Globus pallidus (tissue), 1 donor: ENCODE results near the gene NR2F1-AS1.
"Not testable (repeated sequence)": the region's sequence is repeated elsewhere in the genome, so short reads cannot be mapped to it uniquely, and the experiment has no call there.

Source experiments
- DNase-seq: peaks from one replicate; pipeline ENCODE4 v3.0.0-alpha.2; 2015; ENCODE audit warnings: low spot score

NR2F1-AS1 gene

GRCh38 chr5:93519740-93520139, 61.3 kb downstream of the NR2F1-AS1 start:
- no peak for DNase-seq

- no peak for DNase-seq
Measured at GRCh38 chr5:93517828-93518227, 63.2 kb downstream of the NR2F1-AS1 start.

GRCh38 chr5:93513298-93513697, 67.7 kb downstream of the NR2F1-AS1 start:
- no peak for DNase-seq

GRCh38 chr5:93512799-93513198, 68.2 kb downstream of the NR2F1-AS1 start:
- DNase-seq = no peak

- DNase-seq = no peak
Measured at GRCh38 chr5:93511445-93511844, 69.6 kb downstream of the NR2F1-AS1 start.

GRCh38 chr5:93510626-93511380, 70.2 kb downstream of the NR2F1-AS1 start:
- no peak for DNase-seq

- DNase-seq = not testable (repeated sequence)
Measured at GRCh38 chr5:93505553-93505952, 75.5 kb downstream of the NR2F1-AS1 start.

GRCh38 chr5:93503598-93504067, 77.4 kb downstream of the NR2F1-AS1 start:
- no peak for DNase-seq

GRCh38 chr5:93497096-93497495, 83.9 kb downstream of the NR2F1-AS1 start:
- DNase-seq = no peak

GRCh38 chr5:93479982-93480509, 101.0 kb downstream of the NR2F1-AS1 start:
- DNase-seq = no peak

- DNase-seq = no peak
Measured at GRCh38 chr5:93477816-93478215, 103.2 kb downstream of the NR2F1-AS1 start.

GRCh38 chr5:93476251-93476742, 104.7 kb downstream of the NR2F1-AS1 start:
- no peak for DNase-seq

GRCh38 chr5:93462916-93463315, 118.1 kb downstream of the NR2F1-AS1 start:
- no peak for DNase-seq

- DNase-seq = no peak
Measured at GRCh38 chr5:93461756-93462155, 119.3 kb downstream of the NR2F1-AS1 start.

GRCh38 chr5:93460286-93460685, 120.7 kb downstream of the NR2F1-AS1 start:
- DNase-seq = no peak

GRCh38 chr5:93456796-93457195, 124.2 kb downstream of the NR2F1-AS1 start:
- DNase-seq = not testable (repeated sequence)

- DNase-seq = no peak
Measured at GRCh38 chr5:93454896-93455295, 126.1 kb downstream of the NR2F1-AS1 start.

GRCh38 chr5:93452255-93452654, 128.8 kb downstream of the NR2F1-AS1 start:
- DNase-seq = no peak

- no peak for DNase-seq
Measured at GRCh38 chr5:93438124-93438523, 142.9 kb downstream of the NR2F1-AS1 start.

- DNase-seq = no peak
Measured at GRCh38 chr5:93436083-93436482, 144.9 kb downstream of the NR2F1-AS1 start.

GRCh38 chr5:93433422-93433821, 147.6 kb downstream of the NR2F1-AS1 start:
- no peak for DNase-seq

- no peak for DNase-seq
Measured at GRCh38 chr5:93431250-93431649, 149.8 kb downstream of the NR2F1-AS1 start.

- no peak for DNase-seq
Measured at GRCh38 chr5:93430673-93431199, 150.3 kb downstream of the NR2F1-AS1 start.
